HepG2 (cell line): ENCODE results near the gene NAALADL1.

ENCODE experiments used
- ATF2 ChIP-seq: sonication (generic); formaldehyde crosslinking; IDR thresholded peaks from 2 replicates; pipeline ENCODE4 v1.4.0; 2020; ENCODE audit warnings: missing genetic modification reagents
- BCLAF1 ChIP-seq: fragments of 450-650 bp; IDR thresholded peaks from 2 replicates; pipeline ENCODE4 v1.6.1; 2017; ENCODE audit warnings: mild to moderate bottlenecking
- CTCF ChIP-seq: sonication (generic); formaldehyde crosslinking; IDR thresholded peaks from 2 replicates; pipeline ENCODE4 v1.5.0; 2020; ENCODE audit warnings: mild to moderate bottlenecking, missing genetic modification reagents, moderate library complexity
- FOSL1 ChIP-seq: sonication (generic); formaldehyde crosslinking; IDR thresholded peaks from 2 replicates; pipeline ENCODE4 v1.9.0; 2021; ENCODE audit warnings: missing genetic modification reagents, borderline replicate concordance
- GABPA ChIP-seq, 2 experiments: IDR thresholded peaks; 2 replicates each; pipeline ENCODE4 v1.6.1; 2011 to 2016; ENCODE audit warnings: low read depth in 2 of 2, low read length in 1 of 2, missing biosample characterization in 1 of 2, missing genetic modification characterization in 1 of 2
- MLX ChIP-seq: IDR thresholded peaks from 2 replicates; pipeline ENCODE4 v1.6.1; 2016
- MXD1 ChIP-seq: sonication (generic); formaldehyde crosslinking; IDR thresholded peaks from 2 replicates; pipeline ENCODE4 v1.4.0; 2020; ENCODE audit warnings: mild to moderate bottlenecking, missing genetic modification reagents
- NFATC3 ChIP-seq: sonication (generic); formaldehyde crosslinking; IDR thresholded peaks from 2 replicates; pipeline ENCODE4 v1.5.1; 2020; ENCODE audit warnings: mild to moderate bottlenecking, missing genetic modification reagents
- TFE3 ChIP-seq: IDR thresholded peaks from 2 replicates; pipeline ENCODE4 v1.6.1; 2016
- ZFP91 ChIP-seq: sonication (generic); formaldehyde crosslinking; IDR thresholded peaks from 2 replicates; pipeline ENCODE4 v1.9.0; 2022; ENCODE audit warnings: missing genetic modification reagents, mild to moderate bottlenecking, borderline replicate concordance

- TF ChIP-seq ATF2 (peak; percentile 28; the same call in 1 of the 2 replicates), NFATC3 (CRISPR knock-in tag) (no peak), CTCF (CRISPR knock-in tag) (0 out of 2 replicates have a peak, but pooled peaks have one; percentile 4), ZFP91 (no peak; the same call in 1 of the 2 replicates), TFE3 (CRISPR knock-in tag) (no peak), BCLAF1 (no peak), GABPA (IDR thresholded peaks at IDR 0.05; ENCODE audit: low read depth, low read length) (no peak), GABPA (CRISPR knock-in tag; IDR thresholded peaks at IDR 0.05; ENCODE audit: low read depth) (no peak), MLX (CRISPR knock-in tag) (no peak), MXD1 (CRISPR knock-in tag) (no peak), FOSL1 (CRISPR knock-in tag) (no peak)
Measured at GRCh38 chr11:65019824-65020223, 38.5 kb downstream of the NAALADL1 start.
